Endodermal cell (in vitro differentiated cells): Measurements from ENCODE around the gene PROM1. TPM values are rescaled to one million over a fixed set of nuclear protein-coding genes. Genes with fewer than 3 reads are reported as not detected.

Experiments
- DNase-seq: peaks from one replicate; pipeline ENCODE4 v3.0.0-alpha.2; 2017
- H3K27ac ChIP-seq: 2 replicates; pipeline ENCODE4 v1.5.1; 2013; ENCODE audit warnings: mild to moderate bottlenecking, low read depth, low read length, moderate library complexity
- H3K27me3 ChIP-seq: 2 replicates; pipeline ENCODE4 v1.6.1; 2013; ENCODE audit warnings: mild to moderate bottlenecking, low read length, moderate library complexity; ENCODE audit not compliant: insufficient read depth, control insufficient read depth, poor library complexity, severe bottlenecking
- H3K36me3 ChIP-seq: 2 replicates; pipeline ENCODE4 v1.7.0; 2013; ENCODE audit warnings: mild to moderate bottlenecking, low read length, moderate library complexity; ENCODE audit not compliant: control insufficient read depth, insufficient read depth
- H3K4me1 ChIP-seq: one replicate; pipeline ENCODE4 v1.7.0; 2013; ENCODE audit warnings: low read length; ENCODE audit not compliant: control insufficient read depth, insufficient read depth
- H3K4me3 ChIP-seq: 2 replicates; pipeline ENCODE4 v1.5.1; 2013; ENCODE audit warnings: mild to moderate bottlenecking, low read length, moderate library complexity
- H3K9ac ChIP-seq: 2 replicates; pipeline ENCODE4 v1.6.1; 2013; ENCODE audit warnings: mild to moderate bottlenecking, low read length, moderate library complexity; ENCODE audit not compliant: poor library complexity, severe bottlenecking; ENCODE audit errors: extremely low read depth
- H3K9me3 ChIP-seq: 2 replicates; pipeline ENCODE4 v1.6.1; 2013; ENCODE audit warnings: mild to moderate bottlenecking, low read length, moderate library complexity; ENCODE audit not compliant: control insufficient read depth
- H3K27ac Mint-ChIP-seq: 2 replicates; pipeline ENCODE4 v1.8.0; 2020; ENCODE audit warnings: mixed read lengths
- H3K27me3 Mint-ChIP-seq: 2 replicates; pipeline ENCODE4 v1.8.0; 2021; ENCODE audit warnings: mild to moderate bottlenecking, mixed read lengths; ENCODE audit not compliant: insufficient read depth
- H3K36me3 Mint-ChIP-seq: 2 replicates; pipeline ENCODE4 v1.8.0; 2020; ENCODE audit warnings: low read depth, mixed read lengths
- H3K4me1 Mint-ChIP-seq: 2 replicates; pipeline ENCODE4 v1.8.0; 2020; ENCODE audit warnings: mixed read lengths
- H3K4me3 Mint-ChIP-seq: 2 replicates; pipeline ENCODE4 v1.8.0; 2020; ENCODE audit warnings: mild to moderate bottlenecking, moderate library complexity, mixed read lengths
- H3K9me3 Mint-ChIP-seq: 2 replicates; pipeline ENCODE4 v1.8.0; 2020; ENCODE audit warnings: mild to moderate bottlenecking, mixed read lengths
- CTCF ChIP-seq: fragments of 200-600 bp; sonication (generic); conservative IDR thresholded peaks from 2 replicates; pipeline ENCODE4 v1.5.0; 2021; ENCODE audit warnings: antibody characterized with exemption, mild to moderate bottlenecking
- WGBS, 2 experiments: methylation state at CpG; one replicate each; pipeline versions ENCODE4 v1.1.5 to v1.1.7; 2013; ENCODE audit warnings: missing lambda C conversion rate in 2 of 2, mixed read lengths in 1 of 2; ENCODE audit not compliant: insufficient coverage in 1 of 2, insufficient read length in 1 of 2; 5-methylcytosine and 5-hydroxymethylcytosine counted together
- total RNA-seq, 2 donors: library from RNA; stranded (reverse); fragmentation: NEBNext Ultra II Directional in 1 of 2; extraction: Animal tissue kit (Norgen Biotek cat#: 25700) in 1 of 2; gene quantifications; 2 replicates in 1 of 2; 3 replicates in 1 of 2; pipeline ENCODE4 v1.2.1, GENCODE V29; 2021

PROM1 gene
- total RNA-seq, 2 donors from 2014 or later = 38.6 to 51.6 TPM

GRCh38 chr4:16011173-16011572, 72.7 kb downstream of the PROM1 start:
- no peaks in the 10 kb centered on the region for H3K9me3 ChIP-seq
- no peaks in the 10 kb centered on the region for H3K27me3 Mint-ChIP-seq
- no peak overlapping the region for H3K4me3 ChIP-seq
- peaks cover 4% of the 10 kb centered on the region for H3K9me3 Mint-ChIP-seq
- no peaks in the 10 kb centered on the region for H3K4me1 ChIP-seq
- no peak overlapping the region for H3K9ac ChIP-seq
- peaks cover 26% of the 10 kb centered on the region for H3K36me3 Mint-ChIP-seq
- H3K27me3 ChIP-seq = no peaks in the 10 kb centered on the region
- H3K27ac ChIP-seq = no peak overlapping the region
- H3K36me3 ChIP-seq = peaks cover 7% of the 10 kb centered on the region
- H3K4me3 Mint-ChIP-seq = no peak overlapping the region
- DNase-seq = no peak
- no peaks in the 10 kb centered on the region for H3K4me1 Mint-ChIP-seq
- WGBS, 2 experiments = 91 to 92% methylated on average over 6 of the region's 6 CpGs
- no peak overlapping the region for H3K27ac Mint-ChIP-seq
- no peak for TF ChIP-seq CTCF

- Histone ChIP-seq H3K9ac (no peak overlapping the region), H3K27ac (no peak overlapping the region), H3K4me3 (no peak overlapping the region), H3K4me1 (no peaks in the 10 kb centered on the region), H3K9me3 (no peaks in the 10 kb centered on the region), H3K36me3 (peaks cover 7% of the 10 kb centered on the region), H3K27me3 (no peaks in the 10 kb centered on the region)
- TF ChIP-seq CTCF = no peak
- peaks cover 4% of the 10 kb centered on the region for H3K9me3 Mint-ChIP-seq
- no peak for DNase-seq
- peaks cover 32% of the 10 kb centered on the region for H3K36me3 Mint-ChIP-seq
- peaks cover 6% of the 10 kb centered on the region for H3K4me1 Mint-ChIP-seq
- no peak overlapping the region for H3K27ac Mint-ChIP-seq
- H3K4me3 Mint-ChIP-seq = no peak overlapping the region
- WGBS, 2 experiments = 96 to 100% methylated on average over 1 to 4 of the region's 4 CpGs
- H3K27me3 Mint-ChIP-seq = no peaks in the 10 kb centered on the region
Measured at GRCh38 chr4:16009153-16009552, 74.7 kb downstream of the PROM1 start.

GRCh38 chr4:16007471-16008095, 76.2 kb downstream of the PROM1 start:
- Mint-ChIP-seq H3K9me3 (no peaks in the 10 kb centered on the region), H3K27ac (no peak overlapping the region), H3K4me3 (no peak overlapping the region), H3K4me1 (peaks cover 6% of the 10 kb centered on the region), H3K36me3 (peaks cover 24% of the 10 kb centered on the region), H3K27me3 (no peaks in the 10 kb centered on the region)
- no peak for TF ChIP-seq CTCF
- DNase-seq = no peak
- Histone ChIP-seq H3K36me3 (peaks cover 7% of the 10 kb centered on the region), H3K9me3 (no peaks in the 10 kb centered on the region), H3K27me3 (no peaks in the 10 kb centered on the region), H3K4me1 (no peaks in the 10 kb centered on the region), H3K27ac (no peak overlapping the region), H3K4me3 (no peak overlapping the region), H3K9ac (no peak overlapping the region)
- WGBS, 2 experiments = 82 to 100% methylated on average over 3 to 5 of the region's 5 CpGs
